HG03066 (cell line): ENCODE measurements around the gene SPIRE1.
"Not testable (repeated sequence)": the region's sequence is repeated elsewhere in the genome, so short reads cannot be mapped to it uniquely, and the experiment has no call there.

Experiments
- ATAC-seq: cut with Tn5 transposase; IDR thresholded peaks from one replicate; pipeline ENCODE4 v1.9.1; 2021; ENCODE audit warnings: low read depth; ENCODE audit not compliant: unreplicated experiment

Gene SPIRE1

DNA sequence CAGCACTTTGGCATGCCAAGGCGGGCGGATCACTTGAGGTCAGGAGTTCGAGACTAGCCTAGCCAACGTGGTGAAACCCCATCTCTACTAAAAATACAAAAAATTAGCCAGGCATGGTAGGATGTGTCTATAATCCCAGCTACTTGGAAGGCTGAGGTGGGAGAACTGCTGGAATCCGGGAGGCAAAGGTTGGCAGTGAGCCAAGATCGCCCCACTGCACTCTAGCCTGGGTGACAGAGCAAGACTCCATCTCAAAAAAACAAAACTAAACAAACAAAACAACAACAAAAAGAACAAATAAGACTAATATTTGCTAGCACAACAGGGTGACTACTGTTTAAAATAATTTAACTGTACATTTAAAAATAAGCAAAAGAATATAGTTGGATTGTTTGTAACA lies 97.3 kb downstream of the SPIRE1 start:
- not testable (repeated sequence) for ATAC-seq

GRCh38 chr18:12559319-12559718 lies 98.6 kb downstream of the SPIRE1 start:
- ATAC-seq: no peak

DNA sequence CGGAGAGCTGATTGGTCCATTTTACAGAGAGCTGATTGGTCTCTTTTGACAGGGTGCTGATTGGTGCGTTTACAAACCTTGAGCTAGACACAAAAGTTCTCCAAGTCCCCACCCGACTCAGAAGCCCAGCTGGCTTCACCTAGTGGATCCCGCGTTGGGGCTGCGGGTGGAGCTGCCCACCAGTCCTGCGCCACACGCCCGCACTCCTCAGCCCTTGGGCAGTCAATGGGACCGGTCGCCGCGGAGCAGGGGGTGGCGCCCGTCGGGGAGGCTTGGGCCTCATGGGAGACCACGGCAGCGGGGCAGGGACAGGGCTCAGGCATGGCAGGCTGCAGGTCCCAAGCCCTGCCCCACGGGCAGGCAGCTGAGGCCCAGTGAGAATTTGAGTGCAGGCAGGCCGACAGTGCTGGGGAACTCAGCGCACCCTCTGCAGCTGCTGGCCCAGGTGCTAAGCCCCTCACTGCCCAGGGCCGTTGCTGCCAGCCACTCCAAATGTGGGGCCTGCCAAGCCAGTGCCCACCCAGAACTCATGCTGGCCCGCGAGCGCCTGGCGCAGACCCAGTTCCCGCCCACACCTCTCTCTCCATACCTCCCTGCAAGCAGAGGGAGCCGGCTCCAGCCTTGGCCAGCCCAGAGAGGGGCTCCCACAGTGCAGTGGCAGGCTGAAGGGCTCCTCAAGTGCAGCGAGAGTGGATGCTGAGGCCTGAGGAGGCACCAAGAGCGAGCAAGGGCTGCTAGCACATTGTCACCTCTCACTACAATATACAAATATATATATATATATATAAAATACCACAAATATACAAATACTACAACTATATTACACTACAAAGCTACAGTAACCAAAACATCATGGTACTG lies 100.7 kb downstream of the SPIRE1 start:
- no peak for ATAC-seq

DNA sequence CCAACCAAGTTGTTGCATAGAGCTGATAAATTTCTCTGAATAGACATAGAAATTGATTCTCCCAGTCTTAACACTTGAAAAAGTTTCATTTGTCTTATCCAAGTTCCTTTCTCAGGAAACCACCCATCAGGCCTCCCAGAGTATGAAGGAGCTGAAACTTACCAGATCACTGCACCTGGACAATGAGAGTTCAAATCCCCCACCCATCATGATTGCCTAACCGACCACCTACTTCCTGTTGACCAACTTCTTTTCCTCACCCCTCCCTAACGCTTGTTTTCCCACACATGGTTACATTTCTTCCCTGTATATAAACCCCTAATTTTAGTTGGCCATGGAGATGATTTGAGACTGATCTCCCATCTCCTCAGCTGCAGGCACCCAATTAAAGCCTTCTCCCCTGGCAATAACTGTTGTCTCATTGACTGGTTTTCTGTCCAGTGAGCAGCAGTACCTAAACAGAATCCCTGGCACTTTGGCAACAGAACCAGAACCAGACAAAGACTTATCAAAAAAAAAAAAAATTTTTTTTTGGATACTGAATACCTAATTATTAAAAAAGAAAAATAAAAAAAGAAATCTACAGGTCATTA lies 103.0 kb downstream of the SPIRE1 start:
- no peak for ATAC-seq

DNA sequence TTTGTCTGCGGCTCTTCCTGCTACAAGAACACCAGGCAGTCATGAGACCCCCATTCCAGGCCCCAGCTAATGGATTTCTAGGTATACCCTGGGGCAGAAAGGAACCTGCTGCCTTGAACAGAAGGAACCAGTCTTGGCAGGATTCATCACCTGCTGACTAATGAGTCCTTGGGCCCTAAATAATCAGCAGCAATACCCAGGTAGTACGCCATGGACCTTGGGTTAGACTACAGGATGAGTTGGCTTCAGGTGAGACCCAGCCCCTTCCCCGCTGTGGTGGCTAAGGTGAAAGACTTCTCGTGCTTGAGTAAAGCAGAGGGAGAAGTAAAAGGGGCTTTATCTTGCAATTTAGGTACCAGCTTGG lies 105.0 kb downstream of the SPIRE1 start:
- ATAC-seq: no peak

- not testable (repeated sequence) for ATAC-seq
Observed at GRCh38 chr18:12551943-12552878, 105.7 kb downstream of the SPIRE1 start.

DNA sequence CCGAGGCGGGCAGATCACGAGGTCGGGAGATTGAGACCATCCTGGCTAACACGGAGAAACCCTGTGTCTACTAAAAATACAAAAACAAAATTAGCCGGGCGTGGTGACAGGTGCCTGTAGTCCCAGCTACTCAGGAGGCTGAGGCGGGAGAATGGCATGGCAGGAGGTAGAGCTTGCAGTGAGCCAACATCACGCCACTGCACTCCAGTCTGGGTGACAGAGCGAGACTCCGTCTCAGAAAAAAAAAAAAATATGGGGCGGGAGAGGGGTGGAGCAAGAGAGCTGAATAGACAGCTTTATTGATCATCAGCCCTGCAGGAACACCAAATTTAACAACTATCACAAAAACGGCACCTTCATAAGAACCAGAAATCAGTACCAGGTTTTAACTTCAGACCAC lies 106.4 kb downstream of the SPIRE1 start:
- ATAC-seq: not testable (repeated sequence)

DNA sequence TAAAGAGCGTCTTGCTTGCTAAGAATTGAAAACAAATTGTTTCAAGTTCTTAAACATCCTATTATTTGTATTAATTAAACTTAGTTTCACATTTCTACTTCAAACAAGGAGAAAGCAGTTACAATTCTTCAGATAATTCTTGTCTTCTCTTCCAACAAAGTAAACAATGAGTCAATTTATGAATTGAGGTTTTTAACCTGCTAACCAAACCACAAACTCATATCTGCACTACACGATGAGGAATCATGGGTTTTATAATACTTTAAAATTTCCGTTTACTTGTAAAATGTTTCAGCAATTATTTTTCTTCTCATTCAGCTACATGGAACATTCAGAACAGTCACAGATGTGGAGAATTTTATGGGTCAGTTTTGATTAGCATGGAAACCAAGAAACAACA lies 114.2 kb downstream of the SPIRE1 start:
- no peak for ATAC-seq

DNA sequence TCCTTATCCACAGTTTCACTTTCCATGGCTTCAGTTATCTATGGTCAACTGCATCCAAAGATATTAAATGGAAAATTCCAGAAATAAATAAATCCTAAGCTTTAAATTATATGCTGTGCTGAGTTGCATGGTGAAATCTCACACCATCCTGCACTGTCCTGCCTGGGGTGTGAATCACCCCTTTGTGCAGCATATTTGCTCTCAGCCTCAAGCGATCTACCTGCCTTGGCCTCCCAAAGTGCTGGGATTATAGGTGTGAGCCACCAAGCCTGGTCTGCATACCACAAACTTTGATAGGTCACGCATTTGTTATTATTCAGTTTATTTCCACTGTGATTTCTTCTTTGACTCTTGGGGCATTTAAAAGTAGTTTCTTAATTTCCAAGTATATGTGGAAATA lies 117.2 kb downstream of the SPIRE1 start:
- ATAC-seq: no peak

- not testable (repeated sequence) for ATAC-seq
Observed at GRCh38 chr18:12539158-12539557, 118.7 kb downstream of the SPIRE1 start.

DNA sequence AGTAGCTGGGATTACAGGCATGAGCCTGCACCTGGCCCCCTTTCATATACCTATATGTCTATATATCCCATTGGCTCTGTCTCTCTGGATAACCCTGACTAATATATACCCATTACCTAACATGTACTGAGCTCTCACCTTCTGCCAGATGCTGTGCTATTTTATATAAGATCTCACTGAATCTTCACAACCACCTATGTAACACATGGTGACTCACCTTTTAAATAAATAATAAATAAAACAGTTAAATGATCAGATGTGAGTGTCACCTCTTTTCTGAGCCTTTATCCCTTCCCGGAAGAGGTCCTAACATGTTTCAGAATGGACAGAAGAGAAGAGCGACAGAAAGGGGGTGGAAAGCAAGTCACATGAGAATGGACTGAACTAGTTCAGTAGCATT lies 123.1 kb downstream of the SPIRE1 start:
- ATAC-seq: no peak

DNA sequence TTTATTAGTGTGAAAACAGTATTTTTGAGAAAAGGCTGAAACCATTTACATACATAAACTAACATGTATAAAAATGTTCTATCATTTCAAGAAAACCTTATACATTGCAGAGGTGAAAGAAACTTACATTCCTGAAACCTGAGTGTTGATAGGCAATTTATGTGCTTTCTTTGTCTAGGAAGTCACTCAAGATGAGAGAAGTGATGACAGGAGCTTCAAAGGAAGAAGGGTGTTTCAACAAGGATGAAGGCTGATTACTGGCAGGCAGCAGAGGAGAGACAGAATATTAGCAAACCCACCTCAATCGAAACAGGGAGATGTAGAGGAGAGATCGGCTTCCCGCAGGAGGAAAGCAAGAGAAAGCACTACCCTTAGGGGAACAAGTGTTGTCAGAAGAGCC lies 125.2 kb downstream of the SPIRE1 start:
- ATAC-seq: no peak

DNA sequence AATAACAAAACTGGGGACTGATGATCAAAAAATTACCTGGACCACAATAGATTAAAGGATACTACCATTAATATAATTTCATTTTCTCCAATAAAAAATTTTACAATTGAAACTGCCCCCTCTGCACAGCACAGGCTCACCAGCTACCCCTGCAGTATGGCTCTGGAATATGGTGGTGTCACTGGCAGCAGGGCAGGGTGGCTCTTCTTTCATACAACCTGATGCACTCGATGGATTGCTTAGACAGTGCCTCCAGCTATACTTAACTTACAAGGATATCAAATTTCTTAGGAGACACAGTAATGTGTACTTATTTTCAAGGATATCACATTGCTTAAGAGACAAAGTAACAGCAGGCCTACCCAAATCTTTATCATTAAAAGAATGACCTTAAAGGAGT lies 126.2 kb downstream of the SPIRE1 start:
- ATAC-seq: no peak

DNA sequence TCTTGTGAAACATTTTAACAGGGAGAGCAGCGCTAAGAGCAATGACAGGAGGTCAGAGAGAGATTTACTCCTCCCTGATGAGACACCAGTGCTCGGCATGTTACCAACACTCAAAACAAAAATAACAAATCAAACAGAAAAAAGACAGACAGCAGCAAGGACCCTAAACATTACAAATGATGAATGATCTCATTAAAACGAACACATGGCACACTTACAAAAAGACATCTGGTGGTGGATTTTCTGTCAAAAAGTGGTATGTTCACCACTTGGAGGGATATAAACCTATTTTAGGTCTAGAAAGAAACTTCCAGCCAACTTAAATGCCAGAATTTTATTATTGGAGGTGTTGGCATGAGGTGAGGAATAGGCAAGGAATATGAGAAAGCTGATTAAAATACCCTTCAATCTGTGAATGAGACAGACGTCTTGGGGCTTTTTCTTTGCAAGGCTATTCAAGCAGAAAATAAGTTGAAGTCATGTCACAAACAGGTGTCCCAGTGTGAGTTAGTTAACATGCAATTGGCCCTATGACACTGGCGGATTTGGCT lies 137.4 kb downstream of the SPIRE1 start:
- ATAC-seq: no peak

DNA sequence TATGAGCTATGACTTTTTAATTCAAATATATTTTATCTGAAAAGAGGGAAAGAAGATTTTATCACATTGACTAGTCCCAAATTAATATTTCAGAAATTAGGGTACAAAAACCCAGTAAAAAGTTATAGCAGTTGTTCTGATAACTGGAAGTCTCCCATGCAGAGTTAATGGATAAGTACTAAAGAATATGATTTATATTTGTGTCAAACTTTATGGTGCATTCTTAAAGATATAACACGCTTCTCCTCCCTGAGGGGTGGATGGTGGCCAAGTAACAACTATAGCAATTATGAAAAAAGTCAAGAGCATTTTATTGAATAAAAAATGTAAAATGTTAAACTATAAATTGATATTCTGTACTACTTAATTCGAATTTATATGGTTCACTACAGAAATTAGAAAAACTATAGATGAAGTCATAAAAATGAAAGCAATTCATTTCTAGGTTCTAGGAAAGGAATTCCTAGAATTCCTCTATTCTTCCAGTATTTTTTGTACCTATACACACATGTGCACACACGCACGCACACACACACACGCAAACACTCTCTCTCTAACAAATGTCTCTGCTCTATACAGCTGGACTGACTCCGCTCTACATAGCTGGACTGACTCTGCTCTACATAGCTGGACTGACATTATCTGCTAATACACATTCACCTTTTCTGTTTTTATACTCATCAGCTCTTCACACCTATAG lies 138.9 kb downstream of the SPIRE1 start:
- no peak for ATAC-seq

DNA sequence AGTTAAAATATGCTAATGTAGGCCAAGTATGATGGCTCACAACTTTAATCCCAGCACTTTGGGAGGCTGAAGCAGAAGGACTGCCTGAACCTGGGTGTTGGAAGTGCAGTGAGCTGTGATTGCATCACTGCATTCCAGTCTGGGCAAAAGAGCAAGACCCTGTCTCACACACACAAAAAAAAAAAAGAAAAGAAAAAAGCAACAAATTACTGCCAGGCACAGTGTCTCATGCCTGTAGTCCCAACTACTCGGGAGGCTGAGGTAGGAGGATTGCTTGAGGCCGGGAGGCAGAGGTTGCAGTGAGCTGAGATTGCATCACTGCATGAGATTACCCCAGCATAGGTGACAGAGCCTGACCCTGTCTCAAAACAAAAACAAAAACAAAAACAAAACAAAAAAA lies 139.6 kb downstream of the SPIRE1 start:
- ATAC-seq: no peak

DNA sequence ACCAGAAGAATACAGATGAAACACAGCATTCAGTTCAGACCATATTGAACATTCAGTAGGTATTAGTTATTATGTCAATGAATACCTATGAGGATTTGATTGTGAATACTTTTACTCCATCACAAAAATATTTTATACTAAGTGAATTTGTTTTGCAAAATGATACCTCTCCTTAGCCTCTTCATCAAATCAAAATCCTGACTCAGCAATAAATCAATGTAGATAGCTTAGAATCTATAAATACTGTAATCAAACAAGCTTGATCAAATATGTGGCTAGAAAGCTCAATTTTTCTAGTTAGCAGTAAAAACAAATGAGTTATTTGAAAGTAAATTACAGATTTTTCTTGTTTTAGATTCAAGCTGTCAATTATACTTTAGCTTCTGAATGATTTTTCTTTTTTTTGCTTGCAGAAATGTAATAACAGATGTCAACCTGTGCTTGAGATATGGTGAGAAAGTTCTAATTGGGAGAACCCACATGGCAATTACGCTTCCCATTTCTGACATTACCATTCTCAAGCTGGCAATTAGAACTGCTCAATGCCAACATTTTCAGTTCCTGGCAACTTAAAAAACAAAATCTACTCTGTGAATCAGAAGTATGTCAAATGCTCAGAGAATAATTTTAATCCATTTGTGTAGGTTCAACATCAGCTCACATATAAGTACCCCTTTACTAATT lies 140.6 kb downstream of the SPIRE1 start:
- no peak for ATAC-seq

DNA sequence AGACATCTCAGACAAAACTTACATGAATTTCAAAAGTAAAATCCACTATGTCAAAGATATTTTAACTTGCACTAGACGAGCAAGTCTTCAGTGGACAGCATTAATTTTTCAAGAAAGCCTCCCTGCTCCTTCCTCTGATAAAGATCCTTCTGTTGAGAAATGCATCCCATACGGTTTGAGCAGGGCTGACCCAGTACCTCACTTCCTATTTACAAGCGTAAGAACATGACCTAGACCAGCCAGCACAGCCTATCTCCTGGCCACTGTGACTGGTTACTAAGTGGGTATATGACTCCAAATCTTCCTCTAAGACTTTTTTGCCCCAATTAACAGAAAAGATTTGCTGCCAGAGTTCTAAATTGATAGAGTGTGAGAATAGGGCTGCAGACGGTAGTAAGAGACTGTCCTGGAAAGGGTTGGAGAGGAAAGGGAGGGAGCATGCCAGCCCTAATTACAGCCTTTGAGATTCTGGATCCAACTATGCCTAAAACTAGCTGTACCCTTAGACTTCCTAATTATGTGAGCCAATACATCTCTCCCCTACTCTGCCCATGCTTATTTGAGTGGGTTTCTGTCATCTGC lies 141.8 kb downstream of the SPIRE1 start:
- no peak for ATAC-seq

GRCh38 chr18:12515550-12515949 lies 142.4 kb downstream of the SPIRE1 start:
- no peak for ATAC-seq
